Measurements from ENCODE around the gene CASKIN1.

DNA sequence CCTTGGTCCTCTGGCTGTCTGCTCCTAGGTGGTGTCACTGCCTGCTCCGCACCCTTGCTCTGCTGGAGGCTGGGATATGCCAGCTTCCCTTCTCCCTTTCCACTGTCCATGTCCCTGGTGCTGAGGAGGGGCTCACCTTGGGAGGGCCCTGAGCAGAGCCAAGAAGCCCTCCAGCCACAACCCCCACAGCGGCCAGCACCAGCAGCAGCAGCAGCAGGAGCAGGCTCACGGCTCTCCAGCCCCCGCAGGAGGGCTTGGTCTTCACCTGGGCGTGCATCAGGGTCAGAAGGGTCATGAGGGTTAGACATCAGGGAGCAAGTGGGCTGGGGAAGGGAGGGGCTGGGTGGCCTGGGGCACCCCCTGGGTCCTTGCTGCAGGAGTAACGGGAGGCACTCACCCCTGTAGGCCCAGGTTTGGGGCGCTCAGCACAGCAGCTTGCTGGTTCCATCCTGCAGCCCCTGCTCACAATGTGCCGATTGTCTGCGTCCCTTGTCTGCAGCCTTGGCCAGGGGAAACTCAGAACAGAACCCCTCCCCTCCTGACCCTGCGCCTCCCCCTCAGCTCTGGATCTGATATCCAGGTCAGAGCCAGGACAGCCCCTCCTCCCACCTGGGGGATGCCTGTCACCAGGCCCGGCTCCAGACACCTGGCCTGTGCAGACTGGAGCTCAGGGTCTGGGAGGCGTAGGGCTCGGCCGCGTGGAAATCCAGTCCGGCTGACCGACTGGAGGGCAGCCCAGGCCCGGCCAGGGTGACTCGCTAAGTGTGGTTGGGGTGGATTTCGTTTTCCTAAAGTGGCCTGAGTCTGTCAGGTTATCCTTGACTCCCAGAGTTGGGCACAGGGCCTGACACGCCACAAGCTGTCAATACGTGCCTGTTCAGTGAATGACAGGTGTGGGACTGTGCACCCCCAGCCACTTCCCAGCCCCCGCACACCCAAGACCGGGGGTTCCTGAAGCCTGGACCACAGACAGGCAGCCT is 14.3 kb upstream of the CASKIN1 start, which contains the start of gene BRICD5:
- TF ChIP-seq CTCF (IDR thresholded peaks at IDR 0.05; ENCODE audit: low read depth, low read length) (no peak), EZH2phosphoT487 (IDR thresholded peaks at IDR 0.05; ENCODE audit: low read depth) (no peak)

Data from OCI-LY3 (cell line).